NB4 (cell line): ENCODE measurements around the gene TRMT61A.

Experiments used
- DNase-seq: peaks from one replicate; pipeline ENCODE4 v3.0.0; 2010; ENCODE audit warnings: low read depth
- H3K4me3 ChIP-seq: one replicate; pipeline ENCODE4 v1.5.1; 2011; ENCODE audit warnings: mild to moderate bottlenecking, low read depth, low read length, moderate library complexity
- MYC ChIP-seq: IDR thresholded peaks from 2 replicates; pipeline ENCODE4 v1.6.1; 2011; ENCODE audit warnings: low read depth, low read length
- POLR2A ChIP-seq: IDR thresholded peaks from 2 replicates; pipeline ENCODE4 v1.6.1; 2011; ENCODE audit warnings: mild to moderate bottlenecking; ENCODE audit not compliant: insufficient read length; ENCODE audit errors: extremely low read depth
- TF ChIP-seq, protein P1 (sequence below): IDR thresholded peaks from 2 replicates; pipeline ENCODE4 v1.6.1; 2011; ENCODE audit warnings: low read depth, low read length
- TF ChIP-seq, protein P2 (sequence below): IDR thresholded peaks from one replicate; pipeline ENCODE4 v1.5.1; 2012; ENCODE audit warnings: low read depth, low read length

The TRMT61A gene

DNA sequence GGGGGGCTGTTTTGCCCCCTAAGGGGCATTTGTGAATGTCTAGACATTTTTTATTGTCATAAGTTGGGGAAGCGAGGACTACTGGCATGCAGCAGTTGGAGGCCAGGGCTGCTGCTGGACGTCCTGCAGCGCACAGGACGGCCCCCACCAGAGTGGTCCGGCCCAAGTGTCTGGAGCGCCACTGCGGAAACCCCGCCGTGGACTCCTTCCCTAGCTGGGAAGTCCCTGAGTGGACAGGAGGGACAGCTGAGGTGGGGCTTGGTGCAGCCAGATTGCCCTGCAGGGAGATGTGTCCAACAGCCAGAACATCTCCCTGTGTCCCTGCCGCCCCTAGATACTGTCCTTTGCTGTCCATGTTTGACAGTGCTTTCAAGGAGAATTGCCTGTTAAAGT lies 11.8 kb upstream of the TRMT61A start:
- no peak overlapping the region for H3K4me3 ChIP-seq
- DNase-seq: no peak
- TF ChIP-seq, protein P1, sequence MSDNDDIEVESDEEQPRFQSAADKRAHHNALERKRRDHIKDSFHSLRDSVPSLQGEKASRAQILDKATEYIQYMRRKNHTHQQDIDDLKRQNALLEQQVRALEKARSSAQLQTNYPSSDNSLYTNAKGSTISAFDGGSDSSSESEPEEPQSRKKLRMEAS: no peak
- TF ChIP-seq, protein P2, sequence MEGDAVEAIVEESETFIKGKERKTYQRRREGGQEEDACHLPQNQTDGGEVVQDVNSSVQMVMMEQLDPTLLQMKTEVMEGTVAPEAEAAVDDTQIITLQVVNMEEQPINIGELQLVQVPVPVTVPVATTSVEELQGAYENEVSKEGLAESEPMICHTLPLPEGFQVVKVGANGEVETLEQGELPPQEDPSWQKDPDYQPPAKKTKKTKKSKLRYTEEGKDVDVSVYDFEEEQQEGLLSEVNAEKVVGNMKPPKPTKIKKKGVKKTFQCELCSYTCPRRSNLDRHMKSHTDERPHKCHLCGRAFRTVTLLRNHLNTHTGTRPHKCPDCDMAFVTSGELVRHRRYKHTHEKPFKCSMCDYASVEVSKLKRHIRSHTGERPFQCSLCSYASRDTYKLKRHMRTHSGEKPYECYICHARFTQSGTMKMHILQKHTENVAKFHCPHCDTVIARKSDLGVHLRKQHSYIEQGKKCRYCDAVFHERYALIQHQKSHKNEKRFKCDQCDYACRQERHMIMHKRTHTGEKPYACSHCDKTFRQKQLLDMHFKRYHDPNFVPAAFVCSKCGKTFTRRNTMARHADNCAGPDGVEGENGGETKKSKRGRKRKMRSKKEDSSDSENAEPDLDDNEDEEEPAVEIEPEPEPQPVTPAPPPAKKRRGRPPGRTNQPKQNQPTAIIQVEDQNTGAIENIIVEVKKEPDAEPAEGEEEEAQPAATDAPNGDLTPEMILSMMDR: no peak
- TF ChIP-seq POLR2A (no peak), MYC (no peak)

DNA sequence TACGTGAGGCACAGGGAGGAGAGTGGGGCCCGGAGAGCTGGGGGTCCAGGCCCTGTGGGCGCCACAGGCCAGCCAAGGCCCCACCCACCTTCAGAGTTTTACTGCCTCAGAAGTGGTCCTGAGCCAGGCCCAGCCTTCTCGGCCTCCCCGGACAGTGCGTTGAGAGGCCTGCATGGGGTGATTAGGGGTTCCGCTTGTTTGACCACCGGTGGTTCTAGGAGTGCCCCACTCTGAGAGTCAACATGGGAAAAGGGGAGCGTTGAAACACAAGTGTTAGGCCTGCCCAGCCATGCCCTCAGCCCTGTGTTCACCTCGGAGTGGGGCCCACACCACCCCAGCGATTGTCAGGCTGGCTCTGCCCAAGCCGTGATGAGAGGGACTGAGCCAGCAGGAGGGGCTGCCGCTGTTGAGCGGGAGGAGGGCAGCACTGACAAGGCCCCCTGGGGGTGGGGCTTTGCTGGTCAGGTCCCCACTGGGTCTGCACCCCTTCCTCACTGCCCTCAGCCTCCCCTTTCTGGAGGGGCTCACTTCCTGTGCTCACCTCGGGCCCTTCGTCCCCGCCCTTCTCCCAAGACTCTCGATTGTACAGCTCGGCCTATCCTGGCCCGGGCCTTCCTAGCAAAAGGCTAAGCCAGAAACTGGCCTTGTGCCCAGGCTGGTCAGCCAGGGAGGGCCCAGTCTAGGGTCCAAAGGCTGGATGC lies 11.1 kb upstream of the TRMT61A start:
- TF ChIP-seq POLR2A: no peak
- TF ChIP-seq MYC: no peak
- TF ChIP-seq, protein P2: no peak
- TF ChIP-seq, protein P1: no peak
- DNase-seq: peak; percentile 6
- H3K4me3 ChIP-seq: no peak overlapping the region

DNA sequence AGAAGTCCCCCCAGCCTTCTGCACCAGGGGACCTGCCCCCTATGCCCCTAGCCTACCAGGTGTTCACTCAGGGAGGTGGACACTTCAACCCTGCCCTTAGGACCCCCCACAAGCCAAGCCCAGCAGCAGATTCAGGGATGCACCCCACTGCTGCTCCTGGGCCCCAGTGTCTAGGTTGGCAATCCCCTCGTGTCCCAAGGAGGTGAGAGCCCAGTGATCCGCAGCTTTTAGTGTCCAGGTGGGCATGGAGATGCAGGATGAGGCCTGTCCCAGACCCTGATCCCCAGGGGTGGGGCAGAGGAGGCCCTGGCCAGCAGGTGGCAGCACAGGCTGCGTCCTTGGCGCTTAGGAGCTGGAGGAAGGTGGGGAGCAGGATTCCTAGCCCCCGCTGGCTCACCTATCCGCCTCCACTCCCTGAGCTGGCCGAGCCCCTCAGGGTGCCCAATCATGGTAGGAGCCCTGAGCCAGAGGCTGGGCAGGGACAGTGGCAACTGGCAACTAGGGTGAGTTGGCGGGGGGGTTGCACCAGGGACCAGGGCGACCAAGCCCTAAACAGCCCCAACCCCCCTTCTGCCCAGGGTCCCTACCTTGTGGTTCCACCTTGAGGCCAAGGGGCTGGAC lies 10.5 kb upstream of the TRMT61A start:
- no peak overlapping the region for H3K4me3 ChIP-seq
- DNase-seq: peak; percentile 61
- TF ChIP-seq, protein P2: peak; percentile 92
- TF ChIP-seq, protein P1: no peak
- no peak for TF ChIP-seq MYC
- no peak for TF ChIP-seq POLR2A

DNA sequence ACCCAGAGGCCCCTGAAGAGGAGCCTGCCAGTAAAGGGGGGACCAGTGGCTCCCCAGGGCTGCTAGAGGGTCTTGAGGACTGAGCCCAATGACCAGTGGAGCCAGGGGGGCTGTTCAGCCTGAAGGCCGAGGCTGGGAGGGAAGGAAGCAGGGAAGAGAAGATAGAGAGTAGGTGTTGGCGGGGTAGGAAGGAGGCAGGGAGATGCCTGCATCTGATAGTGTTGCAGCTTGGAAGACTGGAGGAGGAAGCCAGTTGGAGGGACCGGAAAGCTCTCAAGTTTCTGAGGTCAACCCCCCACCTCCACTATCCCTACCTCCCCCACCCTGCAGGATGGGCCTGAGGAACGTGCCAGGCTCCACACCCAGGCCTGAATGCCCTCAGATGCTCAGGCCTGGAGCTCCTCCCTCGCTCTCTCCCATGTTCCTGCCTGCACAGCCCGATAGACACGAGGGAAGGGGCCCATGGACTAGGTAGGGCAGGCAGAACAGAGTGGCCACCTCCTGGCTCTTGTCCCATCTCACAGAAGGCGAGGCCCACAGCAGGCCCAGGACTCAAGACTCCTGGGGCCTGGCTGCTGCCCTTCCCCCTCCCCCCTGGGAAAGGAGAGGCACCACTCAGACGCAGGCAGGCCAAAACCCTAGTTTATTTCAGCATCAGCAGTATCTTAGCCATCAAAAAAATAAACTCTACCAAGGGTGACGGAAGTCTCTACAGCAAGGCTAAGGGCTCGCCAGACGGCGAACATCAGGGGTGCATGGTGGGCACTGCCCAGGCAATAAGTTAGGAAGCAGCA lies 9.8 kb upstream of the TRMT61A start:
- H3K4me3 ChIP-seq: no peak overlapping the region
- TF ChIP-seq POLR2A: no peak
- TF ChIP-seq, protein P1: no peak
- TF ChIP-seq, protein P2: no peak
- no peak for TF ChIP-seq MYC
- peak; percentile 63 for DNase-seq

DNA sequence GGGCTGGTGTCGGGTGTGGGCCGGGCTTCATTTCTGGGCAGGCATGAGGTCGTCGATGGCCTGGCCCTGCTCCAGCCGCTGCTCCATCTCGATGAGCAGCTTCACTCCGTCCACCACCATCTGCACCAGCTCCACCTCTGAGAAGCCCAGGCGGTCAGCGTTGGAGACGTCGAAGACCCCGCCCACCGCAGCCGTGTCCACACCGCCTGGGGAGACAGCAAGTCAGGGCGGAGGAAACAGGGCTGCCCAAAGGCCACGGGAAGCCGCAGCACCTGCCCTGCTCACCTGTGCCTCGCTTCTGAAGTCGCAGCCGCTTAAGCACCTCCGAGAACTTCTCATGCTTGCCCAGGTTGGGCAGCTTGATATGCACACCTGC lies 9.2 kb upstream of the TRMT61A start:
- TF ChIP-seq, protein P2: no peak
- TF ChIP-seq MYC (no peak), POLR2A (no peak)
- TF ChIP-seq, protein P1: no peak
- H3K4me3 ChIP-seq: no peak overlapping the region
- no peak for DNase-seq
